Measurements from ENCODE around the gene HENMT1.
"Not testable (repeated sequence)": the region's sequence is repeated elsewhere in the genome, so short reads cannot be mapped to it uniquely, and the experiment has no call there.

HENMT1 gene

DNA sequence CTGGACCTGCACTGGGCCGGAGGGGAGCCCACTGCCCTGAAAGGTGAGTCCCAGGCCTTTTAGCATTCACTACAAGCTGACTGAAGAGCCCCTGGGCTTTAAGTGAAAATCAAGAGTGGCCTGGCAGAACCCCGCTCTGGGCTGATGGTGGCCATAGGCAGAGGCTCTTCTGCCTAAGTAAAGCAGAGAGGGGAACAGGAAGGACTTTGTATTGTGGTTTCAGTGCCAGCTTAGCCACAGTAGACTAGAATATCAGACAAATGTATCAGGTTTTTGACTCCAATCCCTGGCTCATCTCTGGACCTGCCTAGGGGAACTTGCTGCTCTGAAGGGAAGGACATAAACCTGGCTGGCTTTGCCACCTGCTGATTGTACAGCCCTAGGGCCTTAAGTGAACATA is 10.2 kb upstream of the HENMT1 start:
- no peak for DNase-seq (ENCODE audit: low read depth in 2 of 3, low spot score in 2 of 3)

DNA sequence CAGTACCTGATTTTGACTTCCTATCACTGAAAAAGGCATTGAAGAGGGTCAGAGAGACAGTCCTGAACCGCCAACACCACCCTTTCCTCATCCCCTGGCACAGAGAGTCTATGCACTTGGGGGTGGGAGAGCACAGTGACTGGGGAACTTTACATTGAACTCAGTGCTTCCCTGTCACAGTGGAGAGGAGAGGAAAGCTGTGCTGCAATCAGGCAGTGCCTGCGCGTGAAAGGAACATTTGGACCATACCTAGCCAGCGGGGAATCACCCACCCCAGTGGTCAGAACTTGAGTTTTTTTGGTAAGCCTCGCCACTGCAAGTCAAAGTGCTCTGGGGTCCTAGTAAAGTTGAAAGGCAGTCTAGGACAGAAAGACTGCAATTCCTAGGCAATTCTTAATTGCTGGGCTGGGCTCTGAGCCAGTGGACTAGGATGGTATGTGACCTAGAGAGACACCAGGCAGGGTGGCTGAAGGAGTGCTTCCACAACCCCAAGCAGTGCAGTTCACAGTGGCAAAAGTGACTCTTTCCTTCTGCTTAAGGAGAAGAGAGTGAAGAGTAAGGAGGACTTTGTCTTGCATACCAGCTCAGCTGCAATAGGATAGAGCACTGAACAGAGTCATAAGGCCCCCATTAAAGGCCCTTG is 9.4 kb upstream of the HENMT1 start:
- DNase-seq (ENCODE audit: low read depth in 2 of 3, low spot score in 2 of 3): no peak

DNA sequence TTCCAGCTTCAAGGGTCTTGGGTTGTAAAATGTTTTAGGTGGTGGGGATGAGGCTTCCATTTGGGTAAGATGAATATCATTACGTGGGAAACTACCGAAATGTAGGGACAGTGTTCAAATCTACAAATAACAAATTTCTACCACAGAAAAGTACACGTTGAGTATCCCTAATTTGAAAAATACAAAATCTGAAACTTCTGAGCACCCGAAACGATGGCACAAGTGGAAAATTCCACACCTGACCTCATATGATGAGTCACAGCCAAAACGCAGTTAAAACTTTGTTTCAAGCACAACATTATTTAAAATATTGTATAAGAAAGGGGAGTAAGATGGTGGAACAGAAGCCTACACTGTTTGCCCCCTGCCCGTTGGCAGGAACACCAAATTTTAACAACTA is 8.8 kb upstream of the HENMT1 start:
- no peak for DNase-seq (ENCODE audit: low read depth in 2 of 3, low spot score in 2 of 3)

DNA sequence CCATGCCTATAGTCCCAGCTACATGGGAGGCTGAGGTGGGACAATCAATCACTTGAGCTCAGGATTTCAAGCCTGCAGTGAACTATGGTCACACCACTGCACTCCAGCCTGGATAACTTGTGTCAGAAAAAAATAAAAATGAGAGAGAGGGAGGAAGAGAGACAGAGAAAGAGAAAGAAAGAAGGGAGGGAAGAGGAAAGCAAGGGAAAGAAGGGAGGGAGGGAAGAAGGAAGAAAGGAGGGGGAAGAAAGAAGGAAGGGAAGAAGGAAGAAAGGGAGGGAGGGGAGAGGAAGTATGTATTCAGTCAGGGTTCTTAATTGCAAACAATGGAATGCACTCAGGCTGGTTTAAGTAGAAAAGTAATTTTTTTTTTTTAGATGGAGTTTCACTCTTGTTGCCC is 7.9 kb upstream of the HENMT1 start:
- no peak for DNase-seq (ENCODE audit: low read depth in 2 of 3, low spot score in 2 of 3)

DNA sequence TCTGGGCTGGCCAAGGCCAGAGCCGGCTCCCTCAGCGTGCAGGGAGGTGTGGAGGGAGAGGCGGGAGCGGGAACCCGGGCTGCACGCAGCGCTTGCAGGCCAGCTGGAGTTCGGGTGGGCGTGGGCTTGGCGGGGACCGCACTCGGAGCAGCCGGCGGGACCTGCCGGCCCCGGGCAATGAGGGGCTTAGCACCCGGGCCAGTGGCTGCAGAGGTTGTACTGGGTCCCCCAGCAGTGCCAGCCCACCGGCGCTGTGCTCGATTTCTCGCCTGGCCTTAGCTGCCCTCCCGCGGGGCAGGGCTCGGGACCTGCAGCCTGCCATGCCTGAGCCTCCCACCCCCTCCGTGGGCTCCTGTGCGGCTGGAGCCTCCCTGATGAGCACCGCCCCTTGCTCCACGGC is 6.5 kb upstream of the HENMT1 start:
- not testable (repeated sequence) for DNase-seq (ENCODE audit: low read depth in 2 of 3, low spot score in 2 of 3)

DNA sequence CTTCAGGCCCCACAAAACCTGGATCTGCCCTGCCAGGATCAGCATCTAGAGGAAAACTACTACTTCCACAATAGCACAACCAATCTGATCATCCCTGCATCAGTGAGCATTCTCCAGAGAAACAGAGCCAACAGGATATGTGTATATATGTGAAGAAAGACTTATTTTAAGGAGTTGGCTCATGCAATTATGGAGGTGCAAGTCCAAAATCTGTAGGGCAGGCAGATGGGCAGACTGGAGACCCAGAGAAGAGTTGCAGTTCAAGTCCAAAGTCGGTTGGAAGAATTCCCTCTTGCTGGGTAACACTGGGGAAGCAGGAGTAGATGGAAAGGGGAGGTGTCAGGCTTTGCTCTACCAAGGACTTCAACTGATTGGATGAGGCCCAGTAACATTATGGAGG is 4.9 kb upstream of the HENMT1 start:
- DNase-seq (ENCODE audit: low read depth in 2 of 3, low spot score in 2 of 3): no peak

DNA sequence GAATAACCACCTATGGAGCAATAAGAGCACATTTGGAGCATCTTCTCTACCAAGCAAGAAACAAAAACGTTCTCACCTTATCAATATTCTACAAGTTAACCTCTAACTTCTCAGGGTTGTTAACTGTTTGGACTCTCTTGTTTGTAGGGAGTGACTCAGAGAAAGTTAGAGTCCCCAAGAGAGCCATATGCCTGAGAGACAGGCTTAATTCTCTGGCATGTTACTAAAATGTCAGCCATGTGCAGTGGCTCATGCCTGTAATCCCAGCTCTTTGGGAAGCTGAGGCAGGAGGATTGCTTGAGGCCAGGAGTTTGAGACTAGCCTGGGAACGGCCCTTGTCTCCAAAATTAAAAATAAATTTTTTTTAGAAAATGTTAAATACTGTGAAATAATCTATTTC is 4.2 kb upstream of the HENMT1 start:
- no peak for DNase-seq (ENCODE audit: low read depth in 2 of 3, low spot score in 2 of 3)

DNA sequence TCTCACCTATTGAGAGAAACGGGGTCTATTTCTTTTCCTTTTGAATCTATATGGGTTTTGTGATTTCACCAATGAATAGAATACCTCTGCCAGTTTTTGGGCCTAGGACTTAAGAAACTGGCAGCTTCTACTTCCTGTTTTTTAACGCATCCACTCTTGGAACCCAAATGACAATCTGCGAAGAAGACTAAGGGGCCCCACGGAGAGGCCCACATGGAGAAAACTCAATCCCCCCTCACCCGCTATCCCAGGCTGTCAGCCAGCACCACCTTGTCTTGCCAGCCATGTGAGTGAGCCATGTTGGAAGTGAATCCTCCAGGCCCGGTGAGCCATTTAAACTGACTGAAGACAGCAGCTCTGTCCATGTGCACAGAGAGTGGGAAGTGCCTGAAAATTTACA is 3.6 kb upstream of the HENMT1 start:
- no peak for DNase-seq (ENCODE audit: low read depth in 2 of 3, low spot score in 2 of 3)

DNA sequence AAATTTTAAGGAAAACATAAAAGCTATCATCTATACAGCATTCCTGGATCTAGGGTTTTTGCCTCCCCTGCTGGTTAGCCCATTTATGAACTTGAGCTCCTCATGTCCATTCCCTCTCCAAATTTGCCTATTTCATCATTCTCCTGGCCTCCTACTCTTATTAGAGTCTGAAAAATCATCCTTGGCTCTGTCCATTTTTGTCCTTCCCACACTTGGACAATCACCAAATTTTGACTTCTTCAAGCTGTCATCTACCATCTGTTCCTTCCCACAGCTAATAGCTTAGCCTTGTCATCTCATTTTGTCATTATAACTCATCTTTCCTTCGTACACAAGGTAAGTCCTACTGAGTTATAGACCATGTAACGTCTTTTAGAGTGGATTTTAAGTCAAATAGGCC is 2.2 kb upstream of the HENMT1 start:
- no peak for DNase-seq (ENCODE audit: low read depth in 2 of 3, low spot score in 2 of 3)

DNA sequence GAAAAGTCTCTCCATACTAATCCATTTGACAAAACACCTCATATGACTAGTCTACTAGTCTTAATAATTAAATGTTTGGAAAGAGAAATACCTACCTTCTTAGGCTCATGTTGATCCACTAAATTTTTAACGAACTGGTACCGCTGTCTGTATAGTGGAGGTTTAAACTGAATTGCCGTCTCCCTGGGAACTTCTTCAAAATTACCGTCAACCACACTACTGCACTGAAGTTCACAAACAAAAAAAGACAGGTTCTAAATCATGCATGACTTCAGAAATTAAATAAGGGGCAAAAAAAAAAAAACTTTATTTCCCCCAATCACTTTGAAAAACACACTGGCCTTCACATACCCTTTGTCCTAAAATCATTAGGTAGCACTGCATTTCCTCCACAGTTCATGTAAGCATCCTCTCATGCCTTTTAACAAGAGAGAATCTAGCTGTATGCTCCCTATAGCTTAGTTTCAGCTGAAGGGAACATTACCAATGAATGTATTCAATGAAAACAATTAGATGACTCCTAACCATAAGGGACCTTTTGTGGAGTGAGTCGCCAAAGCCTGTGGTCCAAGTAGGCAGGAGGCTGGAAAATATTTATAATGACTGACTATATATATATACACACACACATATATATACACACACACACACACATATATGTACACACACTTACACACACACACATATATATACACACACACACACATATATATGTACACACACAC is 3.4 kb downstream of the HENMT1 start:
- DNase-seq (ENCODE audit: low read depth in 2 of 3, low spot score in 2 of 3): no peak

DNA sequence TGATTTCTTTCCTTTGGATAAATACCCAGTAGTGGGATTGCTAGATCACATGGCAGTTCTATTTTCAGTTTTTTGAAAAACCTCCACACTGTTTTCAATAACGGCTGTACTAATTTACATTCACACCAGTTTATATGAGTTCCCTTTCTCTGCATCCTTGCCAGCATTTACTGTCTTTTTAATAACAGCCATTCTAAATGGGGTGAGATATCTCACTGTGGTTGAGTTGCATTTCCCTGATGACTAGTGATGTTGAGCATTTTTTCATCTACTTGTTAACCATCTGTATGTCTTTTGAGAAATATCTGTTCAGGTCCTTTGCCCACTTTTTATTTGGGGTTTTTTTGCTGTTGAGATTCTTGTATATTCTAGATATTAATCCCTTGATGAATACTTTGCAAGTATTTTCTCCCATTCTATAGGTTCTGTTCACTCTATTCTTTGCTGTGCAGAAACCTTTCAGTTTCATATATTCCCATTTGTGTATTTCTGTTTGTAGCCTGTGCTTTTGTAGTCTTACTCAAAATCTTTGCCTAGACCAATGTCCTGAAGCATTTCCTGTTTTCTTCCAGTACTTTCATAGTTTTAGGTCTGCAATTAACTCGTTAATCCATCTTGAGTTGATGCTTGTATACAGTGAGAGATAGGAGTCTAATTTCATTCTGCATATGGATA is 7.3 kb downstream of the HENMT1 start:
- no peak for DNase-seq (ENCODE audit: low read depth in 2 of 3, low spot score in 2 of 3)

DNA sequence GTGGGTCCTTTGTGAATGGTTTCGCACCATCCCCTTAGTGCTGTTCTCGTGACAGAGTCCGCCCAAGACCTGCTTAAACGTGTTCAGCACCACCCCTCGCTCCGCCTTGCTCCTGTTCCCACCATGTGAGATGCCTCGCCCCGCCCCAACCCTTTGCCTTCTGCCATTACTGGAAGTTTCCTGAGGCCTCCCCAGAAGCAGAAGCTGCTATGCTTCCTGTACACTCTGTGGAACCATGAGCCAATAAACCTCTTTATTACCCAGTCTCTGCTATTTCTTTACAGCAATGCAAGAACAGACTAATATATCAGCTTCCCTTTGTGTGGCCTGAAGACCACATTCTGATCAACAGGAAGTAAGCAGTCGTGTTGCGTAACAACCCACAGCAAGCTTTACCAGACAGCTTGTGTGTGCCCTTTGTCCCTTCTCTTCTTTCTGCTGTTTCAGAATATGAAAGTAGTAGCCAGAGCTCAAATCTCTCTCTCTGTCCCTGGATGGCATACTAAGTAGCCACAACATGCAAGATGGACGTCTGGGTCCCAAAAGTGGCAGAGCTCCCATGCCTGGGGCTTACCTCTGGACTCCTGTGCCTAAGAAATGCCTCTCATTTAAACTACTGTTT is 14.1 kb downstream of the HENMT1 start:
- DNase-seq (ENCODE audit: low read depth in 2 of 3, low spot score in 2 of 3): no peak

DNA sequence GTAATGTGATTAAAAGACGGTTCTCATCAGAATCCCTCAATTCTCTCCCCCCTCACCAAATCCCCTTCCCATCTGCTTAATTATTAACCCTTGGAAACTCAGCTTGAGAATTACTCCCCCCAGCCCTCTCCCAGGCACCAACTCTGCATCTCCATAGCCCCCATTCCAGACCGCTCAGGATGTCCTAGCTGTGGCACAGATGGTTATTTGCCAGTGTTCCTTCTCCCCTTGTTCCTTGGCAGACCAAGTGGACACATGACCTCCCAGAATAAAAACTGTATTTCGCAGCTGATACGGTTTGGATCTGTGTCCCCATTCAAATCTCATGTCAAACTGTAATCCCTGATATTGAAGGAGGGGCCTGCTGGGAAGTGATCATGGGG is 14.6 kb downstream of the HENMT1 start:
- no peak for DNase-seq (ENCODE audit: low read depth in 2 of 3, low spot score in 2 of 3)

DNA sequence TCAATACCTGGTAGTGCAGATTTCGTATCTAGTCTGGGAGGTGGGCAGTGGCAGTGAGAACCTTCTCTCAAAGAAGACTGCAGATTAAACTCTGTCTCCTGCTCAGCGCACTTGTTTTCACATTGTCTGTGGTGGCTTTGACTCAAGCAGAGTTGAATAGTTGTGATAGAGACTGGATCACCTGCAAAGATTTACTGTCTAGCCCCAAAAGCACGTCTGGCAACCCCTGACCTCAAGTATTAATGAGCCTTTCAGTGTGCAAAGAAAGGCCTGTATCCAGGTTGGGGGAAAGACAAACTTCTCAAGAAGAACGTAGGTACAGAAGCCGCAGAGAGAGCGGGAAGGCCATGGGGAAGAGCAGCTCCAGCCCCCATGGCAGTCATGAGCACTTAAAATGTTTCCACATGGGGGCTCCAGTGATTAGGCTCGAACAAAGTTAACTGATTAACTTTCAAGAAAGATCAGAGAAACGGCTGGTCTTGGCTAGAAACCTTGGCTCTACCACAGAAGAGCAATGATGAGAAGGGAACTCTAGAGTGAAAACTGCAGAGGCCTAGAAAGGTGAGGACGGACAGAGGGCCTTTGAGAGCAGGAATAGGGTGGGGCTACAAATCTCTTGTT is 15.2 kb downstream of the HENMT1 start:
- no peak for DNase-seq (ENCODE audit: low read depth in 2 of 3, low spot score in 2 of 3)

DNA sequence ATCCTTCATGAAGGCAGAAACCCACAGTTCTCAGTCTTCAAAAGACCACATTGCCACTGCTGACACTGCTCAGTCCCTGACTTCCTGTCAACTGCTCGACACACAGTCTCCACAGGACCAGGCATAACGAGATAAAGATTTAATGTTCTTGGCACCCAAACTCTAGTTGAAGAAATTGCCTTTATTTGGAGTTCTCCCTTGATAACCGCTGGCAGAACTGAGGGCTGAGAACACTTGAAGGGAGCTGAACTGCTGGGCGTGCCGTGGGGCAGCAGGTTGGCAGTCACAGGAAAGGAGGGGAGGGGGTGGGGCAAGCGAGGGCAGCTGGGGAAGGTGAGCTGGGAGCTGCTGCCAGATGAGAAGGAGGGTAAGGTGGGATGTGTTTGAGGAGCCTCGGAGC is 15.9 kb downstream of the HENMT1 start:
- no peak for DNase-seq (ENCODE audit: low read depth in 2 of 3, low spot score in 2 of 3)

DNA sequence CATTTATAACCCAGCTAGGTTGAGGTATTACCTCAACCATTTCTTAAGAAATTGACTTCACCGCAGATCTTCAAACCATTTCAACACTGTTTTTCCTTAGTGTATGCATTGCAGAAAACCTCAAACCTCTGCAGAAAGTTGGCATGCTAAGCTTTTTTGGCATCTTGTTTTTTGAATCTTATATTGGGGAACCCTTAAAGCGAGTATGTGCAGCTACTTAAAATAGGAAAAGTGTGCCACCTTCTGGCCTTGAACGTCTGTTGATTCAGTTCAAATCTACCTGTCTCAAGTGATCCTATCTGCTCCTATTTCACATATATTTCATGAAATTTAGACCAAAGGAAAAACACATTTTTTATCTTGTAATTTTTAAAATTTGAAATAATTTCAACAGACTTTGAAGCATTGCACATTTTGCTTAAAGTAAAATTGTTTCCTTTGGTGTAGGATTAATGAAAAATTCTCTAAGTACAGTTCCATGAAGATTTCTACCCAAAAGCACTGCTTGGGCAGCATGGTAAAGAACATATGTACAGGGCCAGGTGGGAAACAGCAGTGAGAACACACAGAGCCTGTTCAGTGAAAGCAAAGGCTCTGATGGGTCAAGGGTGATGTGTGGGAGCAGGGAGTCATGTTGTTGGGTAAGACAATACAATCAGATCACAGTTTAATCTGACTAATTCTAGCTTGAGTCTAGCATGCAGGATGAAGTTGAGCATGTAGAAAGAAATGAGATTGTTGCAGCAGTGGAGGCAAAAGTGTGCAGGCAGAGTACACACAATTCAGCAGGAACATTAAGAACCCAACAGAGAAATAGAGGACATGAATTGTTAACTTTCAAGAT is 17.2 kb downstream of the HENMT1 start:
- no peak for DNase-seq (ENCODE audit: low read depth in 2 of 3, low spot score in 2 of 3)

DNA sequence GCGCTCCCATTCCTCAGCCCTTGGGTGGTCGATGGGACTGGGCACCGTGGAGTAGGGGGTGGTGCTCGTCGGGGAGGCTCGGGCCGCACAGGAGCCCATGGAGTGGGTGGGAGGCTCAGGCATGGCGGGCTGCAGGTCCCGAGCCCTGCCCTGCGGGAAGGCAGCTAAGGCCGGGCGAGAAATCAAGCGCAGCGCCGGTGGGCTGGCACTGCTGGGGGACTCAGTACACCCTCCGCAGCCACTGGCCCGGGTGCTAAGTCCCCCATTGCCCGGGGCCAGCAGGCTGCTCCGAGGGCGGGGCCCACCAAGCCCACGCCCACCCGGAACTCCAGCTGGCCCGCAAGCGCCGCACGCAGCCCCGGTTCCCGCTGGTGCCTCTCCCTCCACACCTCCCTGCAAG is 20.0 kb downstream of the HENMT1 start:
- DNase-seq (ENCODE audit: low read depth in 2 of 3, low spot score in 2 of 3): not testable (repeated sequence)

DNA sequence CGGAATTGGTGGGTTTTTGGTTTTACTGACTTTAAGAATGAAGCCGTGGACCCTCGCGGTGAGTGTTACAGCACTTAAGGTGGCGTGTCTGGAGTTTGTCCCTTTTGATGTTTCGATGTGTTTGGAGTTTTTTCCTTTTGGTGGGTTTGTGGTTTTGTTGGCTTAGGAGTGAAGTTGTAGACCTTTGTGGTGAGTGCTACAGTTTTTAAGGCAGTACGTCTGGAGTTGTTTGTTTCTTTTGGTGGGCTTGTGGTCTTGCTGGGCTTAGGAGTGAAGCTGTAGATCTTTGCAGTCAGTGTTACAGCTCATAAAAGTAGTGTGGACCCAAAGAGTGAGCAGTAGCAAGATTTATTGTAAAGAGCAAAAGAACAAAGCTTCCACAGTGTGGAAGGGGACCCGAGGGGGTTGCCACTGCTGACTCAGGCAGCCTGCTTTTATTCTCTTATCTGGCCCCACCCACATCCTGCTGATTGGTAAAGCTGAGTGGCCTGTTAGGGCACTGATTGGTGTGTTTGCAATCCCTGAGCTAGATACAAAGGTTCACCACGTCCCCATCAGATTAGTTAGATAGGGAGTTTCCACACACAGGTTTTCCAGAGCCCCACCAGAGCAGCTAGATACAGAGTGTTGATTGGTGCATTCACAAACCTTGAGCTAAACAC is 20.9 kb downstream of the HENMT1 start:
- no peak for DNase-seq (ENCODE audit: low read depth in 2 of 3, low spot score in 2 of 3)

DNA sequence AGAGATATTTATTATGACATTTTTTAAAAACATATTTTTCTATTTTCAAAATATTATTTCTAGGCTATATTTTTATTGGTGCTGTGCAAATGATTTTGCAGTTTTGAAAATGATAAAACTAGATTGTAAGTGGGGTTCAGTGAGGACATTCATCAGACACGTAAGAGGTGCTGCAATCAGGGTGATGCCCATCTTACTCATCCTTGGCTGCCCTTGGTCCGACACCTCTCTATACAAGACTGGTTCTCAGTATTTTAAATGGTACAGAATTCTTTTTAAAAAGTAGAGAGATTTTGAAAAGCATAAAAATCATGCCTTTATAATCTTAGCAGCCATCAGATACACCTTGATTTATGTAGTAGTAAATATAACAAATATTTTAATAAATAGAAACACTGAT is 24.0 kb downstream of the HENMT1 start:
- no peak for DNase-seq (ENCODE audit: low read depth in 2 of 3, low spot score in 2 of 3)

DNA sequence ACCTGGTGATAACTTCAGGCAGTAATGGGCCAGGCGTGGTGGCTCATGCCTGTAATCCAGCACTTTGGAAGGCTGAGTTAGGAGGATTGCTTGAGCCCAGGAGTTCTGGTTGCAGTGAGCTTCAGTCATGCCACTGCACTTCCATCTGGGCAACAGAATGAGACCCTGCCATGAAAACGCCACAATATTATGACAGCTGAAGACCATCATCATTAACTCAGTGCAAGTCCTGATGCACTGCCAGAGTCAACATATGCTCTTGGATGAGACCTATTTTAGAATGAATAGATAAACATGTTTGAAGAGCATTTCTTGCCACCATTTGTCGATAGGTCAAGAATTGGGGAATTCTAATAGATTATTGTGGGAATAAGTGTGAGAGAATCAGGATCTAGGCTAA is 26.4 kb downstream of the HENMT1 start:
- no peak for DNase-seq (ENCODE audit: low read depth in 2 of 3, low spot score in 2 of 3)

Measured in activated CD8-positive, alpha-beta memory T cell treated with anti-CD3 and anti-CD28 coated beads for 48 hours (primary cell).